Caco-2 (cell line): Measurements from ENCODE around the gene VTI1A. TPM values are rescaled to one million over a fixed set of nuclear protein-coding genes. Genes with fewer than 3 reads are reported as not detected.
A peak's percentile ranks its signal among the peaks of the same experiment; 100 is the strongest.

ENCODE experiments used
- BruUV-seq: library from RNA; stranded (reverse); fragments of 400-500 nt; replicated peaks from 2 replicates; lab custom pipeline; 2021; lab: Mats Ljungman, UMichigan
- CTCF ChIA-PET: fragments of 300-600 bp; sonication (Branson Sonifier 250); formaldehyde crosslinking; loops from one replicate; lab custom pipeline; 2022; ENCODE audit warnings: antibody characterized with exemption; lab: Charles Lee
- POLR2A ChIA-PET: fragments of 300-600 bp; sonication (Branson Sonifier 250); formaldehyde crosslinking; loops from one replicate; lab custom pipeline; 2022; ENCODE audit warnings: antibody characterized with exemption; lab: Charles Lee
- DNase-seq, 2 experiments: peaks; one replicate each; pipeline versions ENCODE4 v3.0.0 to v3.0.0-alpha.2; 2020 to 2022
- H3K27me3 ChIP-seq: replicated peaks from 2 replicates; pipeline ENCODE4 v1.6.0; 2011; ENCODE audit warnings: low read length; ENCODE audit not compliant: control insufficient read depth, insufficient read depth
- H3K36me3 ChIP-seq: 2 replicates; pipeline ENCODE4 v1.5.1; 2011; ENCODE audit warnings: low read length; ENCODE audit not compliant: control insufficient read depth, insufficient read depth
- H3K4me1 ChIP-seq: fragments of 250-450 bp; sonication (Bioruptor Pico); 2 replicates; pipeline ENCODE4 v1.5.1; 2020; ENCODE audit warnings: mild to moderate bottlenecking
- H3K4me3 ChIP-seq: 2 replicates; pipeline ENCODE4 v1.5.1; 2011; ENCODE audit warnings: low read depth, mild to moderate bottlenecking, control low read depth, low read length
- H3K9me3 ChIP-seq: fragments of 250-450 bp; sonication (Bioruptor Pico); 2 replicates; pipeline ENCODE4 v1.5.1; 2020; ENCODE audit warnings: mild to moderate bottlenecking, moderate library complexity
- H3K27ac Mint-ChIP-seq: one replicate; pipeline ENCODE4 v1.8.0; 2022; ENCODE audit warnings: mixed read lengths; ENCODE audit not compliant: unreplicated experiment
- H3K27me3 Mint-ChIP-seq: one replicate; pipeline ENCODE4 v1.8.0; 2022; ENCODE audit warnings: mixed read lengths; ENCODE audit not compliant: insufficient read depth, unreplicated experiment
- H3K36me3 Mint-ChIP-seq: one replicate; pipeline ENCODE4 v1.8.0; 2022; ENCODE audit warnings: mild to moderate bottlenecking, mixed read lengths; ENCODE audit not compliant: insufficient read depth, unreplicated experiment
- H3K4me1 Mint-ChIP-seq: one replicate; pipeline ENCODE4 v1.8.0; 2022; ENCODE audit warnings: low read depth, mixed read lengths; ENCODE audit not compliant: unreplicated experiment
- H3K4me3 Mint-ChIP-seq: one replicate; pipeline ENCODE4 v1.8.0; 2022; ENCODE audit warnings: mild to moderate bottlenecking, moderate library complexity, mixed read lengths; ENCODE audit not compliant: unreplicated experiment
- H3K9me3 Mint-ChIP-seq: one replicate; pipeline ENCODE4 v1.8.0; 2022; ENCODE audit warnings: mixed read lengths; ENCODE audit not compliant: unreplicated experiment
- intact Hi-C: fragments of 100-400 bp; cut with micrococcal nuclease; formaldehyde crosslinking; loops from one replicate; pipeline ENCODE4 v1.10.0; 2022; ENCODE audit not compliant: unreplicated experiment
- total RNA-seq: library from RNA; stranded (reverse); gene quantifications from 2 replicates; pipeline ENCODE4 v1.2.3, GENCODE V29; 2022
- TF ChIP-seq, protein P1 (sequence below), 2 experiments: fragments of 200-600 bp in 1 of 2; IDR thresholded peaks; 1 replicate in 1 of 2; 2 replicates in 1 of 2; pipeline versions ENCODE4 v1.5.1 to v1.8.0; 2011 to 2022; ENCODE audit warnings: antibody characterized with exemption in 1 of 2, control low read depth in 1 of 2, inconsistent platforms in 1 of 2, low read depth in 1 of 2, low read length in 1 of 2, mild to moderate bottlenecking in 1 of 2, moderate library complexity in 1 of 2; ENCODE audit not compliant: insufficient read depth in 1 of 2, severe bottlenecking in 1 of 2, unreplicated experiment in 1 of 2

Gene VTI1A
- total RNA-seq, 1 experiment from 2014 or later, result 45.6 TPM

DNA sequence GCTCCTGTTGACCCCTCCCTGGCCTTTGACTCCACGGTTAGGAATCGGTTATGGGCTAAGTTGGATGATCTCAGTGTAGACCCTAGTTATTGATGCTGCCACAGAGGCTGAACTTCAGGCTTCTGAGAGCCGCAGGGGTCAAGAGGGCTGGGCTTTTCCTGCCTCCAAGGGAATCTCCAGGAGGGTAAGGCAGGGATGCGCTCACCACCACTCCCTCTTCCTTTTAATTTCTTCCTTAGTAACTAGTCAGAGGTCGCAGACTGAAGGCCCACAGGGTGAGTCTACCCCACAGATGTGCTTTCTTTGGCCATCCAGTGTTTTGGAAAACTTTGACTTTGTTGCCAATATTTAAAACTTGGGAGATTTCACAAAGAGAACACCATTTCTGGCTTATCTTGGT, 352.0 kb downstream of the VTI1A start:
- Histone ChIP-seq H3K36me3 (no peaks in the 10 kb centered on the region), H3K4me1 (peaks cover 1% of the 10 kb centered on the region), H3K4me3 (no peak overlapping the region), H3K27me3 (no peaks in the 10 kb centered on the region), H3K9me3 (no peaks in the 10 kb centered on the region)
- DNase-seq, result no peak
- intact Hi-C loops, result no loop called here
- ChIA-PET CTCF (no interaction called here), POLR2A (no interaction called here)
- H3K27ac Mint-ChIP-seq, result no peak overlapping the region
- BruUV-seq, result no TSS peak
- H3K4me3 Mint-ChIP-seq, result no peak overlapping the region
- peaks cover 5% of the 10 kb centered on the region for H3K36me3 Mint-ChIP-seq
- TF ChIP-seq, protein P1, sequence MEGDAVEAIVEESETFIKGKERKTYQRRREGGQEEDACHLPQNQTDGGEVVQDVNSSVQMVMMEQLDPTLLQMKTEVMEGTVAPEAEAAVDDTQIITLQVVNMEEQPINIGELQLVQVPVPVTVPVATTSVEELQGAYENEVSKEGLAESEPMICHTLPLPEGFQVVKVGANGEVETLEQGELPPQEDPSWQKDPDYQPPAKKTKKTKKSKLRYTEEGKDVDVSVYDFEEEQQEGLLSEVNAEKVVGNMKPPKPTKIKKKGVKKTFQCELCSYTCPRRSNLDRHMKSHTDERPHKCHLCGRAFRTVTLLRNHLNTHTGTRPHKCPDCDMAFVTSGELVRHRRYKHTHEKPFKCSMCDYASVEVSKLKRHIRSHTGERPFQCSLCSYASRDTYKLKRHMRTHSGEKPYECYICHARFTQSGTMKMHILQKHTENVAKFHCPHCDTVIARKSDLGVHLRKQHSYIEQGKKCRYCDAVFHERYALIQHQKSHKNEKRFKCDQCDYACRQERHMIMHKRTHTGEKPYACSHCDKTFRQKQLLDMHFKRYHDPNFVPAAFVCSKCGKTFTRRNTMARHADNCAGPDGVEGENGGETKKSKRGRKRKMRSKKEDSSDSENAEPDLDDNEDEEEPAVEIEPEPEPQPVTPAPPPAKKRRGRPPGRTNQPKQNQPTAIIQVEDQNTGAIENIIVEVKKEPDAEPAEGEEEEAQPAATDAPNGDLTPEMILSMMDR (IDR thresholded peaks at IDR 0.05; ENCODE audit: insufficient read depth in 1 of 2, low read depth in 1 of 2, low read length in 1 of 2, severe bottlenecking in 1 of 2, unreplicated experiment in 1 of 2), result no peak
- no peaks in the 10 kb centered on the region for H3K9me3 Mint-ChIP-seq
- H3K27me3 Mint-ChIP-seq, result no peaks in the 10 kb centered on the region
- H3K4me1 Mint-ChIP-seq, result peaks cover 13% of the 10 kb centered on the region

DNA sequence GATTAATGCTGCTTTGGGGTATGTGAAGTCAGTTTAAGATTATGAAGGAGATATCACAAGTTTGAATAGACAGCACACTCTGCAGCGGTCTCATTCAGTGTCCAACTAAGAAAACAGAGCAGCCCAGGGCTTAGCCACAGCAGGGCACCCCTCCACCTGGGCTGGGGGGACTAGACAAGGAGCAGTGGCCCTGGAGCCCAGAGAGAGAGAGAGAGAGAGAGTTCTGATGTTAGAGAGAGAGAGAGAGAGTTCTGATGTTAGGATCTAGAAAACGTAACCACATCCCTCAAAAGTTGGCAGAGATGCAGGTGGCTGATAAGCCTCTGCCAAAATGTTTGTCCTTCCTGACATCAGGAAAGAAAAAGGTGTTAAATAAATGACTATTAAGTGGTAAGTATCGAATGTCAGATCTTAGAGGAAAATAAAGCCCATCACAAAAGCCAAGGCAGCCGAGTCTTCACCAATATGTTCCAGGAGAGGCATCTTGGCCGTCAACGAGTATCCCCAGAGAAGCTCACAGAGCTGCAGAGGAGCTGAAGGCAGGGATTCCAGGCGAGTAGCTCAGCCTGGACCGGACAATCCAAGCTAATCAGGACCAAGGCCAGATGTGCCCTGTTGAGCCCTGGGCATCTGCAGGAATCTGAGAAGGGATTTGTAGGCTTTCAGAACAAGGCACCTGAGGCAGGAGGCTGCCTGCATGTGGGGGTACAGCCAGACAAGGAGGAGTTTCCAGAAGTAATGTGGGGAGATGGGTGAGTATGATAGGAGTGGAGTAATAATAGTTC, 352.9 kb downstream of the VTI1A start:
- BruUV-seq, result no TSS peak
- H3K9me3 Mint-ChIP-seq, result no peaks in the 10 kb centered on the region
- no peak for DNase-seq
- no peaks in the 10 kb centered on the region for H3K9me3 ChIP-seq
- H3K4me1 Mint-ChIP-seq, result peaks cover 13% of the 10 kb centered on the region
- CTCF ChIA-PET, result no interaction called here
- TF ChIP-seq, protein P1 (IDR thresholded peaks at IDR 0.05; ENCODE audit: insufficient read depth in 1 of 2, low read depth in 1 of 2, low read length in 1 of 2, severe bottlenecking in 1 of 2, unreplicated experiment in 1 of 2), result no peak
- no peak overlapping the region for H3K4me3 Mint-ChIP-seq
- H3K4me1 ChIP-seq, result peaks cover 10% of the 10 kb centered on the region
- intact Hi-C loops, result no loop called here
- H3K36me3 ChIP-seq, result no peaks in the 10 kb centered on the region
- no peak overlapping the region for H3K4me3 ChIP-seq
- POLR2A ChIA-PET, result no interaction called here
- H3K27ac Mint-ChIP-seq, result peak overlapping the region; percentile 14
- peaks cover 5% of the 10 kb centered on the region for H3K36me3 Mint-ChIP-seq
- no peaks in the 10 kb centered on the region for H3K27me3 Mint-ChIP-seq
- H3K27me3 ChIP-seq, result no peaks in the 10 kb centered on the region

DNA sequence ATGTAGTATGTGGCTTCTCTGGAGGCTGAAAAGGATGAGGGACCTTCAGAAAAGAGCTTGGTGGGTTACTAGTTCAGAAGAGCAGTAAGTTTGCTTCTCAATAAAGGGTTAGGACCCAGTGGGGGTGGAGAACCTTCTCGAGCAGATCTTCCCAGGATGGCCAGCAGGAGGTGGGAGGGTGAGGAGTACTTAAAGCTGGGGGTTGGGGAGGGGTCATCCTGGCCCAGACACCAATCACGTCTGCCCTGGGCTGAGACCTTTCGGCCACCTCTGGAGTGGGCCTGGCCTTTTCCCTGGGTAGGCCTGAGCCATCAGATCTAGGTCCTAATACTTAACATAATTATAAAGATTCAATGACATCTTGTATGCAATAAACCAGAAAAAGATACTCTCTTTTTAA, 354.0 kb downstream of the VTI1A start:
- no TSS peak for BruUV-seq
- intact Hi-C loops, result no loop called here
- Histone ChIP-seq H3K4me3 (no peak overlapping the region), H3K9me3 (no peaks in the 10 kb centered on the region), H3K4me1 (peaks cover 18% of the 10 kb centered on the region), H3K36me3 (no peaks in the 10 kb centered on the region), H3K27me3 (no peaks in the 10 kb centered on the region)
- no peaks in the 10 kb centered on the region for H3K27me3 Mint-ChIP-seq
- ChIA-PET POLR2A (no interaction called here), CTCF (no interaction called here)
- H3K27ac Mint-ChIP-seq, result no peak overlapping the region
- TF ChIP-seq, protein P1 (IDR thresholded peaks at IDR 0.05; ENCODE audit: insufficient read depth in 1 of 2, low read depth in 1 of 2, low read length in 1 of 2, severe bottlenecking in 1 of 2, unreplicated experiment in 1 of 2), result no peak
- H3K36me3 Mint-ChIP-seq, result peaks cover 5% of the 10 kb centered on the region
- DNase-seq, result no peak
- H3K4me1 Mint-ChIP-seq, result peaks cover 13% of the 10 kb centered on the region
- no peak overlapping the region for H3K4me3 Mint-ChIP-seq
- H3K9me3 Mint-ChIP-seq, result no peaks in the 10 kb centered on the region
